Measurements from ENCODE around the gene MLEC.

Gene MLEC

GRCh38 chr12:120686690-120687577, at the start of gene MLEC:
Gene MLEC, plus strand, starts transcription at chr12:120687149. Its CDS starts 148 bp downstream, at chr12:120687297.
- DNase-seq, result peak; percentile 85 to 100 (median 98)

GRCh38 chr12:120639771-120640721, 46.9 kb upstream of the MLEC start, which contains the start of gene CABP1:
Gene CABP1, plus strand, starts transcription at chr12:120640626. Its CDS starts 60 bp downstream, at chr12:120640686.
- peak in 11 of 56 donors; percentile 10 to 40 (median 17) for DNase-seq

- peak in 2 of 56 donors; percentile 9 to 20 for DNase-seq
Observed at GRCh38 chr12:120640861-120641833, 45.8 kb upstream of the MLEC start.

GRCh38 chr12:120642121-120642520, 44.8 kb upstream of the MLEC start:
- peak in 3 of 56 donors; percentile 7 to 25 (median 16) for DNase-seq

- no peak for DNase-seq
Observed at GRCh38 chr12:120642826-120643225, 44.1 kb upstream of the MLEC start.

- no peak for DNase-seq
Observed at GRCh38 chr12:120643574-120643973, 43.4 kb upstream of the MLEC start.

- no peak for DNase-seq
Observed at GRCh38 chr12:120646044-120646443, 40.9 kb upstream of the MLEC start.

- DNase-seq, result no peak
Observed at GRCh38 chr12:120647375-120647755, 39.6 kb upstream of the MLEC start.

- peak in 21 of 56 donors; percentile 4 to 51 (median 26) for DNase-seq
Observed at GRCh38 chr12:120649442-120650232, 37.3 kb upstream of the MLEC start.

GRCh38 chr12:120650233-120650690, 36.7 kb upstream of the MLEC start:
- no peak for DNase-seq

- DNase-seq, result no peak
Observed at GRCh38 chr12:120651821-120652220, 35.1 kb upstream of the MLEC start.

GRCh38 chr12:120652656-120653435, 34.1 kb upstream of the MLEC start:
- DNase-seq, result peak in 37 of 56 donors; percentile 3 to 74 (median 31)

- DNase-seq, result no peak
Observed at GRCh38 chr12:120653611-120654010, 33.3 kb upstream of the MLEC start.

GRCh38 chr12:120654656-120655055, 32.3 kb upstream of the MLEC start:
- DNase-seq, result no peak

- no peak for DNase-seq
Observed at GRCh38 chr12:120656008-120656407, 30.9 kb upstream of the MLEC start.

- DNase-seq, result no peak
Observed at GRCh38 chr12:120658286-120659150, 28.4 kb upstream of the MLEC start.

- DNase-seq, result no peak
Observed at GRCh38 chr12:120659151-120659525, 27.8 kb upstream of the MLEC start.

- no peak for DNase-seq
Observed at GRCh38 chr12:120661432-120661831, 25.5 kb upstream of the MLEC start.
